ENCODE results near the gene VAMP5. TPM values are rescaled to one million over a fixed set of nuclear protein-coding genes. Genes with fewer than 3 reads are reported as not detected.
"Not testable (repeated sequence)": the region's sequence is repeated elsewhere in the genome, so short reads cannot be mapped to it uniquely, and the experiment has no call there.

VAMP5 gene
- total RNA-seq, 1 donor from 2014 or later, result not detected

DNA sequence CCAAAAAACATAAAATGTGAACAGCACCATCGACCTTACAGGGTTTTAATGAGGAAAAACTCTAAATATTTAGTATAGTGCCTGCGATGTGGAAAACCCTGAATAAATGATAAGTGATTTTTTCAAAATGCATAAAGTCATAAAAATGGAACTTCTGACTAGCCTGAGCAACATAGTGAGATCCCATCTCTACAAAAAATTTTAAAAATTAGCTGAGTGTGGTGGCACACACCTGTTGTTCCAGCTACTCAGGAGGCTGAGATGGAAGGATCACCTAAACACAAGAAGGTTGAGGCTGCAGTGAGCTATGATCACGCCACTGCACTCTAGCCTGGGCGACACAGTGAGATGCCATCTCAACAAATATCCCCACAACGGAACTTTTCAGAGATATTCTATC lies 27.1 kb upstream of the VAMP5 start:
- H3K9me3 ChIP-seq (ENCODE audit: low read depth), result no peaks in the 10 kb centered on the region
- H3K27me3 ChIP-seq, result no peaks in the 10 kb centered on the region
- Mint-ChIP-seq H3K27ac (no peak overlapping the region), H3K9me3 (no peaks in the 10 kb centered on the region), H3K27me3 (ENCODE audit: insufficient read depth, low read depth) (peaks cover 3% of the 10 kb centered on the region), H3K36me3 (peaks cover 13% of the 10 kb centered on the region), H3K4me1 (peaks cover 24% of the 10 kb centered on the region), H3K4me3 (no peak overlapping the region)
- H4K20me1 ChIP-seq (ENCODE audit: low read depth), result peaks cover 6% of the 10 kb centered on the region
- no peak overlapping the region for H3K27ac ChIP-seq
- DNase-seq (ENCODE audit: low spot score), result no peak
- H3K9ac ChIP-seq, result peak overlapping the region; percentile 1
- TF ChIP-seq, protein P1, sequence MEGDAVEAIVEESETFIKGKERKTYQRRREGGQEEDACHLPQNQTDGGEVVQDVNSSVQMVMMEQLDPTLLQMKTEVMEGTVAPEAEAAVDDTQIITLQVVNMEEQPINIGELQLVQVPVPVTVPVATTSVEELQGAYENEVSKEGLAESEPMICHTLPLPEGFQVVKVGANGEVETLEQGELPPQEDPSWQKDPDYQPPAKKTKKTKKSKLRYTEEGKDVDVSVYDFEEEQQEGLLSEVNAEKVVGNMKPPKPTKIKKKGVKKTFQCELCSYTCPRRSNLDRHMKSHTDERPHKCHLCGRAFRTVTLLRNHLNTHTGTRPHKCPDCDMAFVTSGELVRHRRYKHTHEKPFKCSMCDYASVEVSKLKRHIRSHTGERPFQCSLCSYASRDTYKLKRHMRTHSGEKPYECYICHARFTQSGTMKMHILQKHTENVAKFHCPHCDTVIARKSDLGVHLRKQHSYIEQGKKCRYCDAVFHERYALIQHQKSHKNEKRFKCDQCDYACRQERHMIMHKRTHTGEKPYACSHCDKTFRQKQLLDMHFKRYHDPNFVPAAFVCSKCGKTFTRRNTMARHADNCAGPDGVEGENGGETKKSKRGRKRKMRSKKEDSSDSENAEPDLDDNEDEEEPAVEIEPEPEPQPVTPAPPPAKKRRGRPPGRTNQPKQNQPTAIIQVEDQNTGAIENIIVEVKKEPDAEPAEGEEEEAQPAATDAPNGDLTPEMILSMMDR (IDR thresholded peaks at IDR 0.05), result no peak
- no peak for TF ChIP-seq EZH2phosphoT487 (IDR thresholded peaks at IDR 0.05)
- TF ChIP-seq EZH2 (IDR thresholded peaks at IDR 0.05), result no peak
- H3K79me2 ChIP-seq (ENCODE audit: low read depth), result peaks cover 36% of the 10 kb centered on the region
- H3K4me3 ChIP-seq, result no peak overlapping the region
- peaks cover 6% of the 10 kb centered on the region for H3F3A ChIP-seq (ENCODE audit: low read depth)
- H3K4me2 ChIP-seq, result no peak overlapping the region
- no peak overlapping the region for H2AFZ ChIP-seq (replicated peaks)
- H3K4me1 ChIP-seq, result no peaks in the 10 kb centered on the region
- H3K36me3 ChIP-seq, result no peaks in the 10 kb centered on the region

DNA sequence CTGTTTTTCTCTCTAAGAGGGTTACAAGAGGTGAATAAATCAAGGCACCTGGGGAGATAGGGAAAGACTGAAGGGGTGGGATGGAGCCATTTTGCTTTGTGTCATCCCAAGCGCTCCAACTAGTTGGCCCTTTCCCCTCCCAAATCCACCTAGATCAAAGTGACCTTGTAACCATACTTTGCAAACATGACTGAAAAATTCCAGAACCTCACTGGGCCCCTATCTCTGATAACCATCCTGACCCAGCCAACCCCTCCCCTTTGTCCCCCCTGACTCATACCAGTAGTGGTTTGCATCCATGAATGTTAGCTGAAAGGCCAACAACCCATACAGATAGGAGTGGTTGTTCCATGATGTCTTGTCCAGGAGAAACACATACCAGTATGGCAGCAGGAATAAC lies 26.1 kb upstream of the VAMP5 start:
- Histone ChIP-seq H3K79me2 (ENCODE audit: low read depth) (peaks cover 36% of the 10 kb centered on the region), H4K20me1 (ENCODE audit: low read depth) (peaks cover 6% of the 10 kb centered on the region), H3K27ac (no peak overlapping the region), H3K4me1 (no peaks in the 10 kb centered on the region), H3K27me3 (no peaks in the 10 kb centered on the region), H3K9me3 (ENCODE audit: low read depth) (no peaks in the 10 kb centered on the region), H3F3A (ENCODE audit: low read depth) (no peaks in the 10 kb centered on the region), H3K4me3 (no peak overlapping the region), H2AFZ (replicated peaks) (no peak overlapping the region), H3K4me2 (no peak overlapping the region), H3K36me3 (no peaks in the 10 kb centered on the region), H3K9ac (no peak overlapping the region)
- DNase-seq (ENCODE audit: low spot score), result no peak
- TF ChIP-seq EZH2phosphoT487 (IDR thresholded peaks at IDR 0.05) (no peak), EZH2 (IDR thresholded peaks at IDR 0.05) (no peak)
- TF ChIP-seq, protein P1 (IDR thresholded peaks at IDR 0.05), result no peak
- Mint-ChIP-seq H3K9me3 (no peaks in the 10 kb centered on the region), H3K27ac (no peak overlapping the region), H3K4me1 (peaks cover 24% of the 10 kb centered on the region), H3K27me3 (ENCODE audit: insufficient read depth, low read depth) (peaks cover 6% of the 10 kb centered on the region), H3K4me3 (no peak overlapping the region), H3K36me3 (peaks cover 13% of the 10 kb centered on the region)

DNA sequence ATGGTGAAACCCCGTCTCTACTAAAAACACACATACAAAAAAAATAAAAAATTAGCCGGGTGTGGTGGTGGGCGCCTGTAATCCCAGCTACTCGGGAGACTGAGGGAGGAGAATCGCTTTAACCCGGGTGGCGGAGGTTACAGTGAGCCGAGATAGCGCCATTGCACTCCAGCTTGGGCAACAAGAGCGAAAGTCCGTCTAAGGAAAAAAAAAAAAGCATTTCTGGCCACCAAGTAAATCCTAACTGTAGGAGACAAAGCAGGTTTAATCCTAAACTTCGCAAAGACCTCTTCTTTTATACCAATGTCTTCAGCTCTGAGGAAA lies 23.9 kb upstream of the VAMP5 start:
- Mint-ChIP-seq H3K27me3 (ENCODE audit: insufficient read depth, low read depth) (peaks cover 10% of the 10 kb centered on the region), H3K4me3 (peak overlapping the region; percentile 99), H3K4me1 (peaks cover 24% of the 10 kb centered on the region)
- not testable (repeated sequence) for H3K36me3 ChIP-seq; H3K9me3 ChIP-seq (ENCODE audit: low read depth); H3K27ac ChIP-seq; DNase-seq (ENCODE audit: low spot score); H4K20me1 ChIP-seq (ENCODE audit: low read depth); H3K9me3 Mint-ChIP-seq; H3K4me1 ChIP-seq; H3F3A ChIP-seq (ENCODE audit: low read depth); H3K36me3 Mint-ChIP-seq; H3K27ac Mint-ChIP-seq; H3K27me3 ChIP-seq; H2AFZ ChIP-seq (replicated peaks)
- Histone ChIP-seq H3K79me2 (ENCODE audit: low read depth) (peaks cover 36% of the 10 kb centered on the region), H3K9ac (peak overlapping the region; percentile 35), H3K4me2 (peak overlapping the region; percentile 83), H3K4me3 (peak overlapping the region; percentile 86)

DNA sequence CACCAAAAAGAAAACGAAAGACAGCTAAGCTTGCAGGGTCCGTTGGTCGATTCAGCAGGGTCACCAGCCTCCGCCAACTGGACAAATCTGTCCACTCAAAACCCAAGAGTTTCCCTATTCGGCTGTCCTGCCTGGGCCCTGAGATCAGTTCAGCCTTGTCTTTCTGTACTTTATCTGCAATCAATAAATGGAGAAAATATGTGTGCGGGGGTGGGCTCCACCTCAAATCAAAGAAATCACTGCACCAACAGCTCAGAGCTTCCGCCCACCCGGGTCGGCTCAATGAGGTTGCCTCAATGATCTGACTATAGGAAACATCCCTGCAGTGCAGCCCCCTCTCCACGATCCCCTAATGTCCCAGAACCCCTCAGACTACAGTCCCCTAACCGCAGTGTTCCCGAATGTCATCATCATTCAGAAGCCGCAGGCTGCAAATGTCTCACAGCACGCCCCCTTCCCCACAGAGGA lies 23.4 kb upstream of the VAMP5 start:
- no peak overlapping the region for H3K27ac ChIP-seq

More for the DNA sequence above, 23.4 kb upstream of the VAMP5 start:
- TF ChIP-seq EZH2 (IDR thresholded peaks at IDR 0.05), result no peak
- TF ChIP-seq, protein P1 (IDR thresholded peaks at IDR 0.05), result no peak
- TF ChIP-seq EZH2phosphoT487 (IDR thresholded peaks at IDR 0.05), result no peak
- Histone ChIP-seq H3K9ac (peak overlapping the region; percentile 35), H4K20me1 (ENCODE audit: low read depth) (peaks cover 6% of the 10 kb centered on the region), H3K4me1 (no peaks in the 10 kb centered on the region), H3K4me2 (peak overlapping the region; percentile 83), H2AFZ (replicated peaks) (peak overlapping the region; percentile 93), H3K27me3 (peaks cover 14% of the 10 kb centered on the region), H3K9me3 (ENCODE audit: low read depth) (no peaks in the 10 kb centered on the region), H3K4me3 (peak overlapping the region; percentile 86), H3F3A (ENCODE audit: low read depth) (no peaks in the 10 kb centered on the region), H3K79me2 (ENCODE audit: low read depth) (peaks cover 36% of the 10 kb centered on the region), H3K36me3 (no peaks in the 10 kb centered on the region)
- DNase-seq (ENCODE audit: low spot score), result no peak
- H3K36me3 Mint-ChIP-seq, result peaks cover 5% of the 10 kb centered on the region
- peak overlapping the region; percentile 97 for H3K27ac Mint-ChIP-seq
- H3K4me3 Mint-ChIP-seq, result peak overlapping the region; percentile 99
- H3K9me3 Mint-ChIP-seq, result no peaks in the 10 kb centered on the region
- H3K27me3 Mint-ChIP-seq (ENCODE audit: insufficient read depth, low read depth), result peaks cover 10% of the 10 kb centered on the region
- H3K4me1 Mint-ChIP-seq, result peaks cover 24% of the 10 kb centered on the region
